H1 (cell line): ENCODE measurements around the gene DNAJC7. TPM values are rescaled to one million over a fixed set of nuclear protein-coding genes. Genes with fewer than 3 reads are reported as not detected.

Source experiments
- JUN ChIP-seq: IDR thresholded peaks from 2 replicates; pipeline ENCODE4 v1.6.1; 2011; ENCODE audit warnings: low read depth, mild to moderate bottlenecking, improper control_type of control experiment, low read length
- POLR2A ChIP-seq, 2 experiments: IDR thresholded peaks; 1 replicate in 1 of 2; 2 replicates in 1 of 2; pipeline ENCODE4 v1.6.1; 2011; ENCODE audit warnings: low read depth in 2 of 2, low read length in 2 of 2, mild to moderate bottlenecking in 2 of 2; ENCODE audit errors: control extremely low read depth in 1 of 2
- RAD21 ChIP-seq, 2 experiments: IDR thresholded peaks in 1 of 2; conservative IDR thresholded peaks in 1 of 2; 2 replicates each; pipeline ENCODE4 v1.6.1; 2011; ENCODE audit warnings: low read depth in 2 of 2, low read length in 2 of 2, improper control_type of control experiment in 1 of 2, inconsistent platforms in 1 of 2, mild to moderate bottlenecking in 1 of 2, moderate library complexity in 1 of 2
- RNF2 ChIP-seq: fragments of 200-900, 300-1000 bp; sonication (generic); IDR thresholded peaks from 2 replicates; pipeline ENCODE4 v1.7.1; 2016; ENCODE audit warnings: borderline replicate concordance, low read depth, mild to moderate bottlenecking, antibody characterized with exemption, low read length; ENCODE audit not compliant: poor library complexity, severe bottlenecking; ENCODE audit errors: missing control alignments
- YY1 ChIP-seq: IDR thresholded peaks from 2 replicates; pipeline ENCODE4 v1.6.1; 2011; ENCODE audit warnings: low read depth, mild to moderate bottlenecking, low read length
- polyA plus RNA-seq, 7 experiments: library from polyadenylated mRNA; depleted of rRNA in 3 of 7; stranded (reverse) in 5 of 7; unstranded in 2 of 7; fragments of >200 nt in 5 of 7; fragments of 200-250 nt in 2 of 7; gene quantifications; 1 replicate in 5 of 7; 2 replicates in 1 of 7; 4 replicates in 1 of 7; pipeline versions ENCODE4 v1.2.1 to v1.2.3, GENCODE V29; 2011 to 2013; ENCODE audit warnings: missing spikeins in 2 of 7, mixed read lengths in 2 of 7
- total RNA-seq: library from RNA; stranded (reverse); fragmentation: NEBNext Ultra II Directional; extraction: Animal tissue kit (Norgen Biotek cat#: 25700); gene quantifications from 2 replicates; pipeline ENCODE4 v1.2.1, GENCODE V29; 2021

The DNAJC7 gene
- total and polyA plus RNA-seq, 2 of the 8 experiments (the other 6 are each of a cell fraction or from before 2014, with no cell fraction given), result 31.0 to 148 TPM

- peak; percentile 35 to 58 for TF ChIP-seq RAD21 (IDR thresholded peaks at IDR 0.05 in 1 of 2, conservative IDR thresholded peaks at IDR 0.05 in 1 of 2; ENCODE audit: low read depth in 2 of 2, low read length in 2 of 2)
- peak; percentile 41; the same call in 1 of the 2 replicates for TF ChIP-seq YY1
- no peak for TF ChIP-seq RNF2
- no peak for TF ChIP-seq POLR2A (IDR thresholded peaks at IDR 0.05; ENCODE audit: control extremely low read depth in 1 of 2, low read depth in 2 of 2, low read length in 2 of 2)
- no peak for TF ChIP-seq JUN
These were observed 10.9 kb upstream of the DNAJC7 start (continued) for GRCh38 chr17:42027961-42028790.
